Posterior cingulate gyrus (tissue), 11 donors: ENCODE measurements around the gene PRR22.

ENCODE experiments used
- DNase-seq, 10 donors: peaks; one replicate each; pipeline versions ENCODE4 v3.0.0 to v3.0.0-alpha.2; 2020 to 2021; ENCODE audit warnings: mixed read lengths in 3 of 10
- intact Hi-C: fragments of 100-400 bp; cut with DNase I; formaldehyde crosslinking; loops from one replicate; pipeline ENCODE4 v1.15.1; 2023

Gene PRR22

GRCh38 chr19:5814852-5815246 lies 30.3 kb upstream of the PRR22 start:
- intact Hi-C loops = no loop called here
- no peak for DNase-seq

DNA sequence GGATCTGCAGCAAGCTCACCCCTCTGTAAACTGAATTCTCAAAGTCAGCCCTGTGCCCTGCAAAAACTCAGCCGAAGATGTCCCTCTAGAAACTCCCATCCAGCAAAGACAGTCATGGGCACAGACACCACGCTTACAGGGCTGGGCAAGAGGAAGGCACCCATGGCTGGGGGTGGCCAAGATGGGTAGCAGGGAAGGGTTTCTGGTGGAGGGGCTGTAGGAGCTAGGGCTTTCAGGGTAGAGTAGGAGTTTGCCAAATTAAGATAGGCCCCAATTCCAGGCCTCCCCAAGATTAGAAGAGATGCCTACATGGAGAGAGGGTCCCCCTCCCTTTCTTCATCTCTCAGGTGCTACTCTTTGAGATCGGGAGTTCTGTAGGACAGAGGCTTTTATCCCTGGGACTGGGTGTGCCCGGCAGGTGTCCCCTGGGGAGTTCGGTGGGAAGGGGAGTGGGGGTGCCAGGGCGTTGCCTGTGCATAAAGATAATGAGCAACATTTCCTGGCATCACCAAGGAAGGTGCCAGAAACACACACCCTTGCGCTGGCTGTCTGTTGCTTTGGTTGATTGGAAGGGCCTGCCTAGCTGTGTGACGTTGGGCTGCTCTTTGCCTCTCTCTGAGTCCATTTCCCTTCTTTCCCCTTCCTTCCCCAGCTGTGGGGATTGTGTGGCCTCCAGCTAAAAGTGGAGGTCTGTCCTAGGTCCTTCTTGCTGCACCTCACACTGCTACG lies 29.7 kb upstream of the PRR22 start:
- DNase-seq = no peak
- intact Hi-C loops = no loop called here

GRCh38 chr19:5811117-5811516 lies 26.6 kb upstream of the PRR22 start:
- no peak for DNase-seq
- intact Hi-C loops = no loop called here

DNA sequence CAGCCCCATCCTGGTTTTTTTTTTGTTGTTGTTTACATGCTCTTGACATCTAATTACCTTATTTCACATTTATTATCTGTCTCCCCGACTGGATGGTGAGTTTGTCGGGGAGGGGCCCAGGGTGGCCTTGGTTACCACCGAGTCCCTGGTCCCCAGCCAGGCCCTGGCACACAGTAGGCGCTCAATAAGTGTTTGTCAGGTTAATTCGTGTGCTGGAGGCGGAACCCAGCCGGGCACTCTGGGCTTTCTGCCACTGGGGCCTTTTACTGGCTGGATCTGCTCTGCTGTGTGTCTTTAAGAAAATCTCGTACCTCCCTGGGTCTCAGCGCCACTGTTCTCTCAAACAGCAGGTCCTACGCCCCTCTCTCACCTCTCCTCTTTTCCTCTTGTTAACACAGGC lies 24.9 kb upstream of the PRR22 start:
- intact Hi-C loops = no loop called here
- DNase-seq = no peak

- no peak for DNase-seq
- intact Hi-C loops = no loop called here
Measured at GRCh38 chr19:5809053-5809452, 24.5 kb upstream of the PRR22 start.

GRCh38 chr19:5808120-5808816 lies 23.7 kb upstream of the PRR22 start:
- intact Hi-C loops = no loop called here
- DNase-seq = peak in 2 of 10 donors; percentile 72 to 73

GRCh38 chr19:5806905-5807304 lies 22.4 kb upstream of the PRR22 start:
- no peak for DNase-seq
- intact Hi-C loops = no loop called here

DNA sequence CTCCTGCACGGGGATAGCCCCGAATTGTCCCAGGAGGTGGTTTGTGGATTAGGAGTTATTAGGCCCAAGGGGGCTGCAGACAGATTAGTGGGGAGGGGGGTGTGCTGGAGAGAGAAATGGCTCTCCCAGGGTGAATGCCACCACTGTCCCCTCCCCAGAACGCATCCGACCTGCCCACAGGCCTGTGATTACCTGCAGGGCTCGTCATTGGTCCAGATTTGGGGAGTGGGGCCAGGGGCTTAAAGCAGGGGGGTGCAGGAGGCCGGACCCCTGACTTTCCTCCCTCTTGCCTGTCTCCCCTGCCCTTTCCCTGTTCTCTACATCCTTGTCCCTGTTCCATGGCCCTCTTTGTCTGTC lies 21.6 kb upstream of the PRR22 start:
- intact Hi-C loops = no loop called here

GRCh38 chr19:5805462-5806132 lies 21.1 kb upstream of the PRR22 start:
- intact Hi-C loops = no loop called here
- DNase-seq = peak in 1 of 10 donors; percentile 87

More for the DNA sequence above, 21.6 kb upstream of the PRR22 start:
- no peak for DNase-seq

- DNase-seq = no peak
- intact Hi-C loops = no loop called here
Measured at GRCh38 chr19:5804516-5805461, 20.2 kb upstream of the PRR22 start, which contains the start of gene NRTN. TSS of gene NRTN (plus strand) at chr19:5805067. CDS start at chr19:5824166, 19,099 bp downstream.

GRCh38 chr19:5803752-5804515 lies 19.4 kb upstream of the PRR22 start:
- DNase-seq = peak in 7 of 10 donors; percentile 41 to 93 (median 55)
- intact Hi-C loops = no loop called here

GRCh38 chr19:5803441-5803751 lies 18.9 kb upstream of the PRR22 start:
- DNase-seq = no peak
- intact Hi-C loops = no loop called here

DNA sequence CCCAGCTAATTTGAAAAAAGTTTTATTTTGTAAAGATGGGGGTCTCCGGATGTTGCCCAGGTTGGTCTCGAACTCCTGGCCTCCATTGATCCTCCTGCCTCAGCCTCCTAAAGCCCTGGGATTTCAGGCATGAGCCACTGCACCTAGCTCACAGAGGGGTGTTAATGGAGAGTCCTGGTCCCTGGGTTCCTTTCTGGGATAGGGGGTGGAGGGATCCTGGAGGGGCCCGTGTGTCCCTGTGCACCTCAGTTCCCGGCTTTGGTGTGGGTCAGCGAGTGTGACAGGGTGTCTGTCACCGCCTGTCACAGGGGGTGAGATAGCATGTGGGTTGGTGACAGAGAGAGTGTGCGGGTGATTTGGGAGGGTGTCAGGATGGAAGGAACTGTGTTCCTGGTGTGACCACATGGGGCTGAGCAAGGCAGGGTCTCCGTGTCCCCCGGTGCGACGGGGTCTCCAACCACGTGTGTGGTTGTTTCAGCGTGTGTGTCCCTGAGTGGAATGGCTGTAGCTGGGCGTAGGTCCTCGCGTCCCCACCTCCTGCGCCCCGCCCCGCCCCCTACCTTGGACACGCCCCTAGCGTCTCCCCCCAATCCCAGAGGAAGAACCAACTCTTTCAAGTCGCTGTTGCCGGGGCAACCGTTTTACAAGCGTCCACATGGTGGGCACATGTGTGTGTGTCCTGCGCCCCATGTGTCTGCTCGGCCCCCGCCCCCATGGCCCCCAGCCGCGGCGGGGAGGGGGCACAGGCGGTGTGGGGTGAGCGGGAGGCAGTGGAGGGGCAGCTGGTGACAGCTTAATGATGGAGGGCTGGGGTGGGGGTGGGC lies 17.5 kb upstream of the PRR22 start:
- no peak for DNase-seq
- intact Hi-C loops = no loop called here

- DNase-seq = no peak
- intact Hi-C loops = no loop called here
Measured at GRCh38 chr19:5800361-5801270, 16.1 kb upstream of the PRR22 start.

DNA sequence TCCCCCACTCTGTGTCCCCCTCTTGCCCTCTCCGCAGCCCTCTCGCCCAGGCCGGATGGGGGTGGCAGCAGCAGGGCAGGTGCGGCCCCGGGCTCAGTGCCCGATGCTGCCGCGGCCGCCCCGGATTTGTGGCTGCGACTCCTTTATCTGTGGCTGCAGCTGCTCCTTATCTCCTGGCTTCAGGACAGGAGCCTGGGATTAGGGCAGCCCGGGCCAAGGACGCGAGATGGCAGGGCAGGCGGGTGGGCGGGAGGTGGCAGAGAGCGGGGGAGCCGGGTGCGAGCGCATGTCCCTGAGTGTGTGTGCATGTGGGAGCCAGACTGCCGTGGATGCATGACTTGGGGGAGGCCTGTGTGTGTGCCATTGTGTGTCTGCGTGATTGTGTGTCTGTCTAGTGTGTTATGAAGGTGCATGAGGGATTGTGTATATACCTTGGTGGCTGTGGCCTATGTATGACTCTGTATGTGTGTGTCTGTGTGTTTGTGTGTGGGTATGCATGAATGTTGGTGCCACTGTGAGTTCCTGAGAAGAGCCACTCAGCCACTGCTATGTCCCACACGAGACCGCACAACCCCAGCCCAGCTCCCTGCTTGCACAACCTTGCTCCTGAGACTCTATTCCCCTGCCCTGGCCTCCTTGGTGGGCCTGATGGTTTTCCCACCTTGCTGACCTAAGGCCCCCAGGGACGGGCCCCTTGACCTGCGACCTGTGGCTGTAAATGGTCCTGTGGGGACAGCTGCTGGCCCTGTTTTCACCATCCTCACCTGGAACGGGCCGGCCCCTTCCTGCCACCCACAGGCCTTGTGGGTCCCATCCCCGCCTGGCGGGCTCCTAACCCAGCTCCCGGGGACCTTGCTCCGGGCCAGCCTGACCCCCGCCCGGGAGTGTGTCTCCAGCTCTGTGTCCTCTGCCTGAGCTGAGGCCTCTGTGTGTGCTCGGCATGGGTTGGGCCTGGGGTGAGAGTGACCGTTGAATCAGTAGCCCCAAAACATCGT lies 15.0 kb upstream of the PRR22 start:
- no peak for DNase-seq
- intact Hi-C loops = no loop called here

- intact Hi-C loops = no loop called here
Measured at GRCh38 chr19:5798244-5798643, 13.7 kb upstream of the PRR22 start.

GRCh38 chr19:5795382-5795919 lies 10.9 kb upstream of the PRR22 start:
- intact Hi-C loops = no loop called here
- DNase-seq = no peak

More at GRCh38 chr19:5798244-5798643, 13.7 kb upstream of the PRR22 start:
- no peak for DNase-seq
